ENCODE data around the gene SLC39A11. TPM values are rescaled to one million over a fixed set of nuclear protein-coding genes. Genes with fewer than 3 reads are reported as not detected.

The SLC39A11 gene
- total and polyA plus RNA-seq, 2 of the 13 experiments (the other 11 are each of a cell fraction or from before 2014, with no cell fraction given): 17.2 to 31.5 TPM

DNA sequence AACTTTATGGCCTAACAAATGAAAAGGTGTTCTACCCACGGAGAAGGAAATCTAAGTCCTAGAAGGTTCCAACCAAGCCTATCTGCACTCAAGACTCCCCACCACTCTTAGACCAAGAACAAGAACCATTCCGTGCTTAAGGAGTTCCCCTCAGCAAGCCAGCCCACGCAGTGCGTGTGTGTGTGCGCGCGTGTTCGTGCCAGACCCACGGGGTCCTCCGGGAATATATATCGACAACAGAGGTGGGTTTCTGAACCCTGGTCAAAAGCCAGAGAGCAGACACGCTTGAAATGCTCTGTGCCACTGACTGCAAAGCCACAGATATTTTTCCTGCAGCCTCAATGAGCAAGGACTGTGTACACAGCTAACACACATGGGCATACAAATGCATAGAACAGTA, 70.7 kb downstream of the SLC39A11 start (continued):
- TF ChIP-seq, protein P1, sequence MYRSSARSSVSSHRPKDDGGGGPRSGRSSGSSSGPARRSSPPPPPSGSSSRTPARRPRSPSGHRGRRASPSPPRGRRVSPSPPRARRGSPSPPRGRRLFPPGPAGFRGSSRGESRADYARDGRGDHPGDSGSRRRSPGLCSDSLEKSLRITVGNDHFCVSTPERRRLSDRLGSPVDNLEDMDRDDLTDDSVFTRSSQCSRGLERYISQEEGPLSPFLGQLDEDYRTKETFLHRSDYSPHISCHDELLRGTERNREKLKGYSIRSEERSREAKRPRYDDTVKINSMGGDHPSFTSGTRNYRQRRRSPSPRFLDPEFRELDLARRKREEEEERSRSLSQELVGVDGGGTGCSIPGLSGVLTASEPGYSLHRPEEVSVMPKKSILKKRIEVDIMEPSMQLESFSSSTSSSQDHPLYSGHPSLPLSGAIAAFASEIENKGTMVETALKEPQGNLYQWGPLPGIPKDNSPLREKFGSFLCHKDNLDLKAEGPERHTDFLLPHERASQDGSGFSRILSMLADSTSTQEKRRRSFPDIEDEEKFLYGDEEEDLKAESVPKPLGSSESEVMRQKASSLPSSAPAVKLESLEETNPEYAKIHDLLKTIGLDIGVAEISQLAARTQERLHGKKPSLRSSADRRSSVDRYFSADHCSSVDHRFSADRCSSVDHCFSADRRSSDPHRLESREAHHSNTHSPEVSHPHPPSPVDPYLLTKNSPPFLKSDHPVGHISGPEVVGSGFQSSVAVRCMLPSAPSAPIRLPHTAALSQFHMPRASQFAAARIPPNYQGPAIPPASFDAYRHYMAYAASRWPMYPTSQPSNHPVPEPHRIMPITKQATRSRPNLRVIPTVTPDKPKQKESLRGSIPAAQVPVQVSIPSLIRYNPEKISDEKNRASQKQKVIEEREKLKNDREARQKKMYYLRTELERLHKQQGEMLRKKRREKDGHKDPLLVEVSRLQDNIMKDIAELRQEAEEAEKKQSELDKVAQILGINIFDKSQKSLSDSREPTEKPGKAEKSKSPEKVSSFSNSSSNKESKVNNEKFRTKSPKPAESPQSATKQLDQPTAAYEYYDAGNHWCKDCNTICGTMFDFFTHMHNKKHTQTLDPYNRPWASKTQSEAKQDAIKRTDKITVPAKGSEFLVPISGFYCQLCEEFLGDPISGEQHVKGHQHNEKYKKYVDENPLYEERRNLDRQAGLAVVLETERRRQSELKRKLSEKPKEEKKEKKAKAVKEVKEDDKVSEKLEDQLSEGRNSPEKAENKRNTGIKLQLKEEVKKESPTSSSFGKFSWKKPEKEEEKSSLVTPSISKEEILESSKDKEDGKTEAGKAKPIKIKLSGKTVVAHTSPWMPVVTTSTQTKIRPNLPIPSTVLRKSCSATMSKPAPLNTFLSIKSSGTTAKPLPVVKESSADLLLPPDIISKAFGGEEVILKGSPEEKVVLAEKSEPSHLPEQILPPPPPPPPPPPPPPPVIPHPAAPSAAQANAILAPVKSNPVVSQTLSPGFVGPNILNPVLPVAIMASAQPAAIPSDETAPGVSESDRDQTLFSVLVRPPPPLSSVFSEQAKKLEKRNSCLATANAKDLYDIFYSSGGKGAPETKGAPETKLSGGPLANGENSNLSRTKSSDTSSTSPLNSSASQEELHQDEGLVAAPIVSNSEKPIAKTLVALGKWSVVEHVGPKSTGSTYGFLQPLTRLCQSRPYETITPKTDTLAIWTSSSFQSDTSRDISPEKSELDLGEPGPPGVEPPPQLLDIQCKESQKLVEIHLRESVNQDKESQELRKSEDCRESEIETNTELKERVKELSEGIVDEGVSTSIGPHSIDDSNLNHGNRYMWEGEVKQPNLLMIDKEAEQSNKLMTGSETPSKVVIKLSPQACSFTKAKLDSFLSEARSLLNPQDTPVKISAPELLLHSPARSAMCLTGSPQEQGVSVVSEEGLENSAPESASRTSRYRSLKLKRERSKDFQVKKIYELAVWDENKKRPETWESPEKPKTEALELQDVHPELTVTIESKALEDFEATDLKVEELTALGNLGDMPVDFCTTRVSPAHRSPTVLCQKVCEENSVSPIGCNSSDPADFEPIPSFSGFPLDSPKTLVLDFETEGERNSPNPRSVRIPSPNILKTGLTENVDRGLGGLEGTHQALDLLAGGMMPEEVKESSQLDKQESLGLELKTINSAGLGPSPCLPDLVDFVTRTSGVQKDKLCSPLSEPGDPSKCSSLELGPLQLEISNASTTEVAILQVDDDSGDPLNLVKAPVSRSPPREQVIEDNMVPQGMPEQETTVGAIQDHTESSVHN (CRISPR knock-in tag; IDR thresholded peaks at IDR 0.05): no peak
- no peak for TF ChIP-seq KDM1A (CRISPR knock-in tag; IDR thresholded peaks at IDR 0.05)
- no peak for TF ChIP-seq ZBTB8A (CRISPR knock-in tag; IDR thresholded peaks at IDR 0.05; ENCODE audit: borderline replicate concordance, low read depth)

DNA sequence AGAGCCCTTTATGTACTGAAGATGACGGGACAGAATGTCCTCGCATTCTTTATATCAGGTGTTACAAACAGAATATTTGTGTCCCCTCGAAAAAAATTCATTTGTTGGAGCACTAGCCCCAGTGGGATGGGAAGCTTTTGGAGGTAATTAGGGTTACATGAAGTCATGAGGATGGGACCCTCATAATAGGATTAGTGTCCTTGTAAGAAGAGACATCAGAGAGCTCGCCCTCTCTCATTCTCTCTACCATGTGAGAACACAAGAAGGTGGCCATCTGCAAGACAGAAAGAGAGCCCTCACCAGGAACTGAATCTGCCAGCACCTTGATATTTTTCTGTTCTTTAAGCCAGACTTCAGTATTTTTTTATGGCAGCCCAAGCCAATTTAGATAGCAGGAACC, 72.4 kb downstream of the SLC39A11 start:
- no peaks in the 10 kb centered on the region for H3K79me2 ChIP-seq (ENCODE audit: insufficient read depth, low read length)
- in situ Hi-C loops (cut with HindIII; ENCODE audit: extremely low pct_ligation_motif_present, low pct_unique_long_range_greater_than_20kb) (no loop called here), intact Hi-C loops (cut with micrococcal nuclease; ENCODE audit: unreplicated experiment) (no loop called here)
- H3K4me3 ChIP-seq (replicated peaks in 1 of 3; ENCODE audit: insufficient read depth in 1 of 3, low read depth in 2 of 3, low read length in 3 of 3): no peak overlapping the region
- FAIRE-seq (no peak), DNase-seq (ENCODE audit: low spot score) (no peak), ATAC-seq (no peak)
- no peak overlapping the region for H3K27ac ChIP-seq (ENCODE audit: extremely low read length, insufficient read depth, low read length)
- no peaks in the 10 kb centered on the region for H3K4me1 ChIP-seq (ENCODE audit: insufficient read depth, low read length)
- POLR2A ChIA-PET: no interaction called here
- peaks cover 1 to 6% of the 10 kb centered on the region in 2 experiments; a peak in 1 of 5 replicates for H3K36me3 ChIP-seq (replicated peaks in 1 of 2; ENCODE audit: control insufficient read depth in 1 of 2, insufficient read depth in 2 of 2, low read length in 2 of 2)
- CTCF ChIA-PET (ENCODE audit: low intra/inter-chr PET ratio, low total read pairs): no interaction called here
- peaks cover 4% of the 10 kb centered on the region; the same call in 1 of the 2 replicates for H3K9me3 ChIP-seq (ENCODE audit: low read length)
- no peaks in the 10 kb centered on the region for H4K20me1 ChIP-seq (ENCODE audit: insufficient read depth, low read length)
- BruUV-seq (replicated peaks): no TSS peak
- no peak overlapping the region for H2AFZ ChIP-seq (ENCODE audit: low read length)
- no peaks in the 10 kb centered on the region for H3K27me3 ChIP-seq (ENCODE audit: control insufficient read depth in 1 of 2, insufficient read depth in 2 of 2, low read length in 2 of 2)
- H3K4me2 ChIP-seq (ENCODE audit: low read depth, low read length): no peak overlapping the region
- no peak overlapping the region for H3K9ac ChIP-seq (ENCODE audit: insufficient read depth, low read depth, low read length)
- WGBS (ENCODE audit: low lambda C conversion rate): 86% methylated on average over 4 of the region's 4 CpGs
- 0 out of 2 replicates have a peak, but pooled peaks have one; percentile 52 for TF ChIP-seq ZNF264 (CRISPR knock-in tag; IDR thresholded peaks at IDR 0.05)
- TF ChIP-seq ZNF138 (CRISPR knock-in tag; IDR thresholded peaks at IDR 0.05; ENCODE audit: low read depth): no peak

Data from HepG2 (cell line).